Measurements from ENCODE around the gene LPP. TPM values are rescaled to one million over a fixed set of nuclear protein-coding genes. Genes with fewer than 3 reads are reported as not detected.

LPP gene
- total RNA-seq, 3 donors from 2014 or later: 262 to 816 (median 325) TPM

GRCh38 chr3:188473045-188473444, 319.1 kb downstream of the LPP start:
- TF ChIP-seq CTCF (IDR thresholded peaks at IDR 0.05): no peak
- no peak for DNase-seq
- H3K36me3 ChIP-seq (ENCODE audit: low read depth): no peaks in the 10 kb centered on the region
- H3K4me3 ChIP-seq: no peak overlapping the region
- no peaks in the 10 kb centered on the region for H3K4me1 ChIP-seq (ENCODE audit: low read depth)
- intact Hi-C loops (cut with DNase I, micrococcal nuclease): no loop called here
- ATAC-seq: no peak
- H3K9me3 ChIP-seq: no peaks in the 10 kb centered on the region

- no peak overlapping the region for H3K4me3 ChIP-seq
- DNase-seq: no peak
- no peak for ATAC-seq
- TF ChIP-seq CTCF (IDR thresholded peaks at IDR 0.05): no peak
- H3K36me3 ChIP-seq (ENCODE audit: low read depth): no peaks in the 10 kb centered on the region
- H3K4me1 ChIP-seq (ENCODE audit: low read depth): no peaks in the 10 kb centered on the region
- H3K9me3 ChIP-seq: no peaks in the 10 kb centered on the region
- intact Hi-C loops (cut with DNase I, micrococcal nuclease): no loop called here
Observed at GRCh38 chr3:188473591-188474288, 319.8 kb downstream of the LPP start.

- TF ChIP-seq CTCF (IDR thresholded peaks at IDR 0.05): no peak
- Histone ChIP-seq H3K9me3 (no peaks in the 10 kb centered on the region), H3K4me1 (ENCODE audit: low read depth) (no peaks in the 10 kb centered on the region), H3K36me3 (ENCODE audit: low read depth) (no peaks in the 10 kb centered on the region), H3K4me3 (no peak overlapping the region)
- no peak for DNase-seq
- no peak for ATAC-seq
- intact Hi-C loops (cut with DNase I, micrococcal nuclease): no loop called here
Observed at GRCh38 chr3:188476935-188477334, 323.0 kb downstream of the LPP start.

GRCh38 chr3:188480011-188480410, 326.1 kb downstream of the LPP start:
- no peak for DNase-seq

GRCh38 chr3:188482929-188483328, 329.0 kb downstream of the LPP start:
- DNase-seq: no peak

More at GRCh38 chr3:188480011-188480410, 326.1 kb downstream of the LPP start:
- intact Hi-C loops (cut with DNase I, micrococcal nuclease): no loop called here
- H3K4me3 ChIP-seq: no peak overlapping the region
- TF ChIP-seq CTCF (IDR thresholded peaks at IDR 0.05): no peak
- H3K4me1 ChIP-seq (ENCODE audit: low read depth): no peaks in the 10 kb centered on the region
- ATAC-seq: no peak
- no peaks in the 10 kb centered on the region for H3K36me3 ChIP-seq (ENCODE audit: low read depth)
- H3K9me3 ChIP-seq: no peaks in the 10 kb centered on the region

More at GRCh38 chr3:188482929-188483328, 329.0 kb downstream of the LPP start:
- Histone ChIP-seq H3K4me3 (no peak overlapping the region), H3K4me1 (ENCODE audit: low read depth) (no peaks in the 10 kb centered on the region), H3K36me3 (ENCODE audit: low read depth) (no peaks in the 10 kb centered on the region), H3K9me3 (no peaks in the 10 kb centered on the region)
- no peak for ATAC-seq
- no peak for TF ChIP-seq CTCF (IDR thresholded peaks at IDR 0.05)
- intact Hi-C loops (cut with DNase I, micrococcal nuclease): no loop called here
